ENCODE results near the gene ALKBH5.

Gene ALKBH5

DNA sequence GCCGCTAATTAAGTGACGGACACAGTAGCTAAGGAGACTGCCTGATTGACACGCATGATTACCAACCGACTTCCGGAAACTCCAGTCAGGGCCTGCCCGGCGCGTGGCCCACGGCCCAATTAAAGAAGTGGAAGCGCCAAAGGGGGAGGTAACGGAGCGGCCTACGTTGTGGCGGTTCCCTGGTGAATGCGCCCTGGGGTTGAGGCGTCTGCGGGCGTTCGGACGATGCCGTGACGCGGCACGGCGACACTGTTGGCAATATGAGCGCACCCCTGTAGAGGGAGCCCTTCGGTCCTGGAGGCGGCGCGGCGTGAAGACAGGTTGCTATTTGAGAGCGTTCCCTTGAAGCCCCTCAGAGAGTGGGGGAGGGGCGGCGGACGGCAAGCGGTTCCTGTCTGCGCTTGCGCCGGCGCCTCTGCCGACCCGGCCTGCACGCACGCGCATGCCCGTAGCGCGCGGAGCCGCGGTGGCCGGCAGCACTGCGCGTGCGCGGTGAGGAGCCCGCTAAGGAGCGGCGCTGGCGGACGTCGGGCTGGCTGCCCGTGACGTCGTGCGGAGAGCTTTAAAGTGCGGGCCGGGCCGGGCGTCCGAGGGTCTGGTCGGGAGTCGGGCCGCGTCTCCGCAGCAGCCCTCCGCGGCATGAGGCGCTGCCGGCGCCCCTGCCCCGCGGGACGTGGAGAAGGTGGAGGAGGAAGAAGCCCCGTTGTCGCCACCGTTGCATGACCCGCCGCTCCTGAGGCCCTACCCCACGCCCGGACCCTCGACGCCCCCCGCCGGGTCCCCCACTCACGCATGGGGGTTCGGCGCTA lies at the start of gene ALKBH5:
ALKBH5 (plus strand) TSS at position 495 of the 809 bp plus-strand sequence. CDS start 416 bp downstream, outside the sequence.
- peak; percentile 95 to 97 for DNase-seq

DNA sequence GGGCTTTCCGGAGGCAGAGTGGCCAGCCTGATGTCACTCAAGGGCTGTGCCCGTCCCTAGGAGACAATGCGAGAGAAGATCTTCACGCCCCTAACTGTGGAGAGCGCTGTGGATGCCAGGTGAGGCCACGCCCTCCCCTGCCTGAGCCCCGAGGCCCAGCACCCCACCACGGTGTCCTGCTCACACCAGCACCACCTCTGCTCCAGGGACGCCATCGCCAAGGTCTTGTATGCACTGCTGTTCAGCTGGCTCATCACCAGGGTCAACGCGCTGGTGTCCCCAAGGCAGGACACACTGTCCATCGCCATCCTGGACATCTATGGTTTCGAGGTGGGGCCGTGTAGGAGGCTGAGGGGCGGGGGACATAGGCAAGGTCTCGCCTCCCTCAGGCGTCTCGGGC lies 47.3 kb upstream of the ALKBH5 start:
- DNase-seq, result no peak

DNA sequence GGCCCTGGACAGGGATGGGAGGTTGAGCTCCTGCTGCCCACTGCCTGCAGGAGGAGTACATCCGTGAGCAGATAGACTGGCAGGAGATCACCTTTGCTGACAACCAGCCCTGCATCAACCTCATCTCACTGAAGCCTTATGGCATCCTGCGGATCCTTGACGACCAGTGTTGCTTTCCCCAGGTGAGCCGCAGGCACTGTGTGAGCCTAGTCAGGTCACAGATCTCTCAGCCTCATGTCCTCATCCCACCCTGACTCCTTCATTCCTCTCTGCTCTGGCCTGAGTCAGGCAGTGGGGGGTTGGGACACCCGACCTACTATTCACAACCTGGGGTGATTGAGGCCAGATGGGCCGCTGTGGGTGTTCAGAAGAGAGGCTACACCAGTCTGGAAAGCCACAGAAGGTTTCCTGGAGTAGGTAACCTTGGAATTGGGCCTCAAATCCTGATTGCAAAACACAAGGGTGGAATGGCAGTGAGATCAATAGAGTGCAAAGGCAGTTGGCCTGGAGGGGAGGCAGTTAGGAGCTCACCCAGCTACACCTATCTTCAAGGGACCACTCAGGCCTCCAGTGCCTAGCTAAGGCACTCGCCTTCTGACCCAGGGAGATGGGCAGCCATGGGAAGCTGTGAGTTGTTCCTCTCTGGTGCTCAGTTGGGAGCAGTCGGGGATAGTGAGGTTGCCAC lies 45.4 kb upstream of the ALKBH5 start:
- DNase-seq, result no peak

DNA sequence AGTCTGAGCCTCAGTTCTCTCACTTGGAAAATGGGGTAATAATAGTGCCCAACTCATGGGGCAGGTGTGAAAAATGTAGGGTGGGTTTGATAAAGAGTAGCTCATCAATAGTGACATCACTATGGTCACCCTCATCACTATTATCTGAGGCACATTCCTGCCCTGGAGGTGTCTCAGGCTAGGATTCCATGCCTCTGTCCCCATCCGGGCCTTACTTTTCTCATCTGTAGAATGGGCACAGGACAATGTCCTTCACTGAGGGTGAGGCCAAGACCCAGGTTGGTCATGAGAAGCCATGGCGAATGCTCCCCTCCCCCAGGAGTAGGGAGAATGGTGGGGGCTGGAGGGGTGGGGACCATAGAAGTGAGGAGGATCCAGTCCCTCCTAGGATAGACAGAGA lies 44.5 kb upstream of the ALKBH5 start:
- DNase-seq, result no peak

DNA sequence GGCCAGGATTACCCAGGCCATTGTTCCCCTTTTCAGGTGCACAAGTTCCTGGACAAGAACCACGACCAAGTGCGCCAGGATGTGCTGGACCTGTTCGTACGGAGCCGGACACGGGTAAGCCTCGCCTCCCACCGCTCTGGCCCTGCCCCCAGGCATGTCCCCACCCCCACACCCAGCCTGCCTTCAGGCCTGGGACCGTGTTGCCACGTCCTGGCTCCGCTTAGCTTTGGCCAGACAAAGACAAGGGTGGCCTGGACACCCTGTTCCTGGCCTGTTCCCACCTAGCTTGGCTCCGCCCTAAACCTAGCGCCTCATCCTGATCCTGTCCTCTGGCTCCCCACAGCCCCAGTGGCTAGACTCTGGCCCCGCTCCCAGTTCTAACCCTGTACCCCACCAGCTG lies 44.1 kb upstream of the ALKBH5 start:
- no peak for DNase-seq

DNA sequence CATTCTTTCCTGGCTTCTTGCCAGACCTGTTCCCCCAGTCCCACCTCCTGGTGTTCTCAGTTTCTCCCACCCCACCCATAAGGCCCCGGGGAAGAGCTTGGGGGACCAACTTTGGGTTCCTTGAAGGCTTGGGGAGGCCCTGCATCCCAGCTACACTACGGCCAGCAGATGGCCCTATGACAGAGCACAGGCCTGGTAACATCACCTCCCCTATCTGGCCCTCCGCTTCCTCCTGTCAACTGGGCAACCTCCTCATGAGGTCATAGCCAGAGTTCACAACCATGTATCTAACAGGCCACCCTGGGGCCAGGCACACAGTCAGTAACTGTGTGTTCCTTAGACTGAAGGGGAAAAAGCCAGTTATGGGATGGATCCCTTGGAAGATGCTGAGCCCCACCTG lies 43.7 kb upstream of the ALKBH5 start:
- DNase-seq, result no peak

DNA sequence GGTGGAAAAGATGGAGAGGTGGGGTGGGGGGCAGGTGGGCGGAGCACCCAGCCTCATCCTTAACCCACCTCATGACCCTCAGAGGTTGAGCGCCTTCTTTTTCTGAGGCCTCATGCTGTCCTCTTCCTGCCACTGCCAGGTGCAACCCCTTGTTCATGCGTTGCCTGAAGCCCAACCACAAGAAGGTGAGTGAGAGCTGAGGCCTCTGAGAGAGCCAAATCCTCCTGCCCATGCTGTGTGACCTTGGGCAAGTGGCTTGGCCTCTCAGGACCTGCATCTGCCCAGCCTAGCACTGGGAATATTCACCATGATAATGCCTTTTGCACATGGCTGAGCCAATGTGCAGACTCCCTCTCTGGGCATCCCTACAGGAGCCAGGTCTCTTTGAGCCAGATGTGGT lies 43.0 kb upstream of the ALKBH5 start:
- no peak for DNase-seq

DNA sequence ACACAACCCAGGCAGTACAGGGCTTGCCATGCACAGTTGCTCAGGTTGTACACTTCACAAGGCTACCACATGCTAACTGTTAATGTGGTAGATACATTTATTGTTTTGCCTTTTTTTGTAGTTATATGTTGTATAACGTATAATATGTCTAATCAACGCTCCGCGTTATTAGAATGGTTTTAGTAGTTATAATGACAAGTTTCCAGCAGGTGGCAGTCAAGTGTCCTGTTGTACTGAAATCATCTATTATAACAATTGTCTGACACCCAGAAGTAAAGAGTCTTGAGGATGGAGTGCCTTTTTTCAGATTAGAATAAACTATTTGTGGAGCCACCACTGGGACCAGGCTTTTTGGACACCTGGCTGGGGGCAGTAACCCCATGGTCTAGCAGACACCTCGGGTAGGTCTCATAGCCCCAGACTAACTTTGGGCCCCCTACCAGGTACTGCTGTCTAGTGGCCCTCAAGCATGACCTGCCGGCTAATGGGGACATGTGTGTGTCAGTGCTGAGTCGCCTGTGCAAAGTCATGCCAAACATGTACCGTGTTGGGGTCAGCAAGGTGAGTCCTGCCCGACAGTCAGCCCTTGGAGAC lies 42.3 kb upstream of the ALKBH5 start:
- peak; percentile 13 to 29 for DNase-seq

DNA sequence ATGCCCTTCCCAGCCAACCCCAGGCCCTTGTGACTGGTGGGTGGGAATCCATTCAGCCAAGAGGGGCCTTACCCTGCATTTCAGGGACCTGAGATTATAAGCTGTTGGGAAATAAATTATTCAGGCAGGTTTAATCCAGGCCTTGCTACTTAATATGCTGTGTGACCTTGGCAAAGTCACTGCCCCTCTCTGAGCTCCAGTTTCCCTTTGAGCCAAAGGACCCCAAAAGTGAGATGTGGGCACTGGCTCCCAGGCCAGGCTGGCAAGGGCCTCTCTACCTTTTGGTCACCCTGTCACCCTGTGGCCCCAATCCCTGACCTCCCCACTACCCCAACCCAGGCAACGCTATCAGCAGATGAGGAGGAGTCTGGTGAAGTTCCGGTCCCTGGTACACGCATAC lies 41.2 kb upstream of the ALKBH5 start:
- no peak for DNase-seq

DNA sequence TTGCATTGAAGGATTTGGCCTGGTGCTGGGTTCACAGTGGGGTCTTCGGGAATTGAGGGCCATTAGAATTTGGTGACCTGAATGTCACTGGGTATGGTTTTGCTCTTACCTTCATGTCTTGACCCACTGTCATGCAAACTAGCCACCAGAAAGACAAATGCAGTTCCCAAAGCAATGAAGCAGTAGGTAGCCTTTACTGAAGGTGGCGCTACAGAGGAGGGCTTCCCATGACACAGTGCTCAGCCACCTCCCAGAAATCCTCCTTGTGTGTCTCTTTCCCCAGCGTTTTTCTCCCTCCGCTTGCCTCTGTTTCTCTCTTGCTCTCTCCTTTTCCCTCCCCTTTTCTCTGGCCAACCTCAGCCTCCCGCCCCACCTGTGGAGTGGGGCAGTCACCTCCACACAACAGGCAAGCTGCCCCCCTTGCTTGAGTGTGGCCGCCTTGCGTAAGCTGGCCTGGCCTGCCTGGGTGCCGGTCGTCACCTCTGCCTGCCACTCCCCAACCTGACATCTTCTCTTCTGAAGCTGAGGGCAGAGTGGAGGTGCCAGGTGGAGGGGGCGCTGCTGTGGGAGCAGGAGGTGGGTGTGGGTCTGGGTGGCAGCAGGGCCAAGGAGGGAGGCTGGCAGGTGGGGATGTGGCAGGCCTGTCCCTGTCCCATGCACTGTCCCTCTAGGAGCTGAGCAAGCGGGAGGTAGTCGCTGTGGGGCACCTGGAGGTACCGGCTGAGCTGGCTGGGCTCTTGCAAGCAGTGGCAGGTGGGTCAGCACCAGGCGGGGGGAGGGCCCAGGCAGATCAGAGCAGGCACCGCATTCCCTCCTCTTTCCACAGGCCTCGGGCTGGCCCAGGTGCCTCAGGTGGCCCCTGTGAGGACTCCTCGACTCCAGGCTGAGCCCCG lies 40.3 kb upstream of the ALKBH5 start:
- DNase-seq, result no peak

DNA sequence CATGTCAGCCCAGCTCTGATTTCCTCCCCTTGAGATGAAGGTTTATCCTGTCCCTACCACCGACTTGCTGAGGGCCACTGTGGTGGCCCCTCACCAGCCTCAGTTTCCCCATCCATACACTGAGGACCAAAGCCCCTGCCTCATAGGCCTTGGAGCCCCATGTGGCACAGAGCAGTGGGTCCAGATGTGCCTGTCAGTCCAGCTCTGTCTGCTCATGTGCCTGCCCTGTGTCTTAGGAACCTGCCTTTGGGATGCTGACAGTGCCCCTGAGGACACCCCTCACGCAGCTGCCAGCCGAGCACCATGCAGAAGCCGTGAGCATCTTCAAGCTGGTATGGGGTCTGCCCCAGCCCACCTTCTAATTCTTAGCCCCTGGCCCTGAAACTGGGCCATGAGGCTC lies 39.4 kb upstream of the ALKBH5 start:
- no peak for DNase-seq

DNA sequence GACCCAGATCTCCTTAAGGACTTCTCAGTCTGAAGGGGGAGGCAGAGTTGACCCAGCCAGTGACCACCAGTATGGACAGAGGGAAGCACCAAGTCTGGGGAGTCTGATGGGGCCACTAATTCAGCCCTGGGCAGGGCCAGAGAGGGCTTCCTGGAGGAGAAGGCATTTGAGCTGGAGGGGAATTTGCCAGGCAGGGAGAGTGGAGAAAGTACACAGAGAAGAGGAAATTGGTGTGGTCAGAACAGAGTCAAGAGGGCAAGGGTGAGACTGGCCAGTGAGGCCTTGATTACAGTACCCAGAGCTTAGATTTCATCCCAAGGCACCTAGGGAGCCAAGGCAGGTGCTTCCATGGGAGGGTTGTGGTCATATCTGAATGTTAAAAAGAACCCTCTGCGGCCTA lies 38.8 kb upstream of the ALKBH5 start:
- no peak for DNase-seq

DNA sequence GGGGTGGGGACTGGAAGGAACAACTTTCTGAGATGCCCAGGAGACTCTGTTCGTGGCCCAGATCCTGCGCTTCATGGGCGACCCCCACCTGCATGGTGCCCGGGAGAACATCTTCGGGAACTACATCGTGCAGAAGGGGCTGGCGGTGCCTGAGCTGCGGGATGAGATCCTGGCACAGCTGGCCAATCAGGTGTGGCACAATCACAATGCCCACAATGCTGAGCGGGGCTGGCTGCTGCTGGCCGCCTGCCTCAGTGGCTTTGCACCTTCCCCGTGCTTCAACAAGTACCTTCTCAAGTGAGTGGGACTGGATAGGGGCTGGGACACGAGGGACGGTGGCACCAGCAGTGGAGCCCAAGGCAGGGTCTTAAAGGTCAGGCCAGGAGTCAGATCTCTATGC lies 37.8 kb upstream of the ALKBH5 start:
- no peak for DNase-seq

DNA sequence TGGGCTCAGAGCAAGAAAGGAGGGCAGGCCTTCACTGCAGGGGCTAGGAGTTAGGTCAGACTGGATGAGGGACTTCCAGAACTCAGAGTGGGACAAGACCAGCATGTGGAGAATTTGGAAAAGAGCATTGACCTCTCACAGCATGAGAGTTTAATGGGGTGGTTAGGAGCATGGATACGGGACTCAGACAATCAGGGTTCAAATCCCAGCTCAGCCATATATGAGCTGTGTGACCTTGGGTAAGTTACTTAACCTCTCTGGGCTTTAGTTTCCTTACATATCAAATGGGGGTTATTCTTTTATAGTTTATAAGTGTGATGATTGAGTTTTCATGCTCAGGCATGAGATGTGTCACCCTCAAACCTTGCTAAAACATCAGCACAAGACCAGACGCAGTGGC lies 37.4 kb upstream of the ALKBH5 start:
- DNase-seq, result no peak

DNA sequence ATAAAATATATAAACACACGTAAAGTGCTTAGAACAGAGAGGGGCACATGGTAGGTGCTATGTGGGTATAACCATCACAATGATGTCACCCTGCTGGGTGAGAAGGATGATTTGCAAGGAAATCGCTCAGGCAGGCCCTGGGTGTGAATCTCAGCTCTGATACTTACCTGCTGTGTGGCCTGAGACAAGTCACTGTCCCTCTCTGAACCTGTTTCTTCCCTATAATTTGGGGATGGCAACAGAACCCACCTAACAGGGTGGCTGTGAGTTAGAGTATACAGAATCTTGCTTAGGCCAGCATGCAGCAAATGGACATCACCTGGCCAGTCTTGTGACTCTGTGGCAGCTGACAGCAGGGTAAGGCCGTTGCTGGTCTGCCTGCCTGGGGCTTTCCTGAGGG lies 36.6 kb upstream of the ALKBH5 start:
- DNase-seq, result no peak

DNA sequence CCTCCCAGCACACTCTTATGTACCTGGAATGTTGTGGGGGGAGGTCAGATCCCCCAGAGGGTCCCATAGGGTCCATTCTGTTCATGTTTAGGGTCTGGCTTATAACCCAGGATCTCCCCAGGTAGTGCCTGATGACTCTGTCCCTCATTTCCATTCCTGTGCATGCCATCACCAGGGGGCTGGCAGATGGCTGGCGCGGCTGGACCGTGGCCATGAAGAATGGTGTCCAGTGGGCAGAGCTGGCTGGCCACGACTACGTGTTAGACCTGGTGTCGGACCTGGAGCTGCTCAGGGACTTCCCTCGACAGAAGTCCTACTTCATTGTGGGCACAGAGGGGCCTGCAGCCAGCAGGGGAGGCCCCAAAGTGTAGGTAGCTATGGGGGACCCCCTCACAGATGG lies 35.0 kb upstream of the ALKBH5 start:
- DNase-seq, result no peak

DNA sequence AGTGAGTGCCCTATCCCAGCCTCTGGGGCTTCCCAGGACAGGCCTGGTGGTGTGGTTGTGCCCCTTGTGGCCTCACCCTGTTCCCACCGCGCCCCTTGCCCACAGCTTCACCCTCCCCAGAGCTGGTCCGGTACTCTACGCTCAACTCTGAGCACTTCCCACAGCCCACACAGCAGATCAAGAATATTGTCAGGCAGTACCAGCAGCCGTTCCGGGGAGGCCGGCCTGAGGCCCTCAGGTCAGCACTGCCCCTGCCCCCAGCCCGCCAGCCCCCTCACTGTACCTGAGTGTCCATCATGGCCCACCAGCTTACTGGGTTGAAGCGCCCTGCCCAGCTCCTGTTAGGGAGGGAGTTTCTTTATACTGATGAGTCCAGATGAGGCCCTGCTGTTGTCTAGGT lies 32.3 kb upstream of the ALKBH5 start:
- no peak for DNase-seq

DNA sequence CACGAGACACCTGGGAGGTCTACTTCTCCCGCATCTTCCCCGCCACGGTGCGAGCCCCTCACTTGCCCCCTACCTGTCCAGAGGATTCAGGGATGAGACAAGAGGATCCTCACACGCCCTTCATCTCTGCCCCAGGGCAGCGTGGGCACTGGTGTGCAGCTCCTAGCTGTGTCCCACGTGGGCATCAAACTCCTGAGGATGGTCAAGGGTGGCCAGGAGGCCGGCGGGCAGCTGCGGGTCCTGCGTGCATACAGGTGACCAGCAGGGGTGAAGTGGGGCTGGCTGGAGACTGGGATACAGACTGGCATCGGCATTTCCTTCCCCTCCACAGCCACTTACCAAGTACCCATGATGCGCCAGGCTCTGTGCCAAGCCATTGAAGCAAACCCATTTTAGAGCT lies 28.4 kb upstream of the ALKBH5 start:
- DNase-seq, result no peak

DNA sequence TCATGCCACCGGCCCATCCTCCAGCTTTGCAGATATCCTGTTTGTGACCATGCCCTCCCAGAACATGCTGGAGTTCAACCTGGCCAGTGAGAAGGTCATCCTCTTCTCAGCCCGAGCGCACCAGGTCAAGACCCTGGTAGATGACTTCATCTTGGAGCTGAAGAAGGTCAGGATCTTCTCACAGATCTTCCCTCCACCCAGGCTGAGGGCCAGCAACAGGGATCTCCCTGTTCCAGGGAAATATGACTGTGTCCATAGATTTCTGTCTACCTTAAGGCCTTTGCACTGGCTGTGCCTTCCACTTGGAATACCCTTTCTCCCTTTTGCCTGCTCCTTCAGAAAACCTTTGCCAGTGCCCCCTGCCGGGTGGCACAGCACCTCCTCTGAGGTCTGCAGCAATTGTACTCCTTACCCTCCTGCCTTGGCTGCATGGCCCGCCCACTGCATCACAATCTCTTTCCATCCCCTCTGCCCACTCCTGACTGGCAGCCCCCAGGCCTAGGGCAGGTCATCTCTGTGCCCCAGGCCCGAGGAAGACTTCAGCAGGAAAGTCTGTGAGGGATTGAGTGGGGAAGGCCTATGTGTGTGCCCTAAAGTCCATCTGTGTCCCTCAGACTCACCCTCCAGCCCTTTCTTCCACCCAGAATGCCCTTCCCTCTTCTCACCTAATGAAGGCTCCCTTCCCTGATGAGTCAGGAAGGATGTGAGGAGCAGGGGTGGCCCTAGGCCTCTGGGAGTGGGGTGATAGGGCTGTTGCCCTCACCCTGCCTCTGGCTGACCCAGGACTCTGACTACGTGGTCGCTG lies 27.3 kb upstream of the ALKBH5 start:
- DNase-seq, result no peak

DNA sequence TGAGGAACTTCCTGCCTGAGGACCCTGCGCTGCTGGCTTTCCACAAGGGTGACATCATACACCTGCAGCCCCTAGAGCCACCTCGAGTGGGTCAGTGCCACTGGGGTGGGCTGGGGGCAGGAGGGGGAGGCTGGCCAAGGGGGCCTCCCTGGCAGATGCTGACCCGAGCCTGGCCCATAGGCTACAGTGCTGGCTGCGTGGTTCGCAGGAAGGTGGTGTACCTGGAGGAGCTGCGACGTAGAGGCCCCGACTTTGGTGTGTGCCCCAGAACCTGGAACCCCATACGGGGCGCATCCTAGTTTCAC lies 26.7 kb upstream of the ALKBH5 start:
- no peak for DNase-seq

DNA sequence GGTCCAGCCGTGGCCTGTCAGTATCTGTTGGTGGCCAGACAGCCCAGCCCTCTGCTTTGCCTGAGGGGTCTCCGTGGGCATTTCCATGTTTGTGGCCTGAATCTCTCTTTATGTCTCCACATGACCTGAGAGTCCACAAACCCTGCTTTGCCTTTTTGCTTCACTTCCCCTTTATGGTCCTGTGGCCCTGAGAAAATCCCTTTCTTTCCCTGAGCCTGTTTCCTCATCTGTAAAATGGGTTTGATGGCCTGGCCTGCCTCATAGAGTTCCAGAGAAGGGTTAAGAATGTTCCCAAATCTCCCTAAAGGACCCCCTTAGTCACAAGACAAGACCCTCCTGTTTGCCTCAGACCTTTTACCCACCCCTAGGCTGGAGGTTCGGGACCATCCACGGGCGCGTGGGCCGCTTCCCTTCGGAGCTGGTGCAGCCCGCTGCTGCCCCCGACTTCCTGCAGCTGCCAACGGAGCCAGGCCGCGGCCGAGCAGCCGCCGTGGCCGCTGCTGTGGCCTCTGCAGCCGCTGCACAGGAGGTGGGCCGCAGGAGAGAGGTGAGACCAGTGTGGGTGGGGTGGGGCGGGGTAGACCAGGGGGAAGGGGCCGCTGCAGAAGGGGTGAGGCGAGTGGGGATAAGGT lies 26.2 kb upstream of the ALKBH5 start:
- no peak for DNase-seq

DNA sequence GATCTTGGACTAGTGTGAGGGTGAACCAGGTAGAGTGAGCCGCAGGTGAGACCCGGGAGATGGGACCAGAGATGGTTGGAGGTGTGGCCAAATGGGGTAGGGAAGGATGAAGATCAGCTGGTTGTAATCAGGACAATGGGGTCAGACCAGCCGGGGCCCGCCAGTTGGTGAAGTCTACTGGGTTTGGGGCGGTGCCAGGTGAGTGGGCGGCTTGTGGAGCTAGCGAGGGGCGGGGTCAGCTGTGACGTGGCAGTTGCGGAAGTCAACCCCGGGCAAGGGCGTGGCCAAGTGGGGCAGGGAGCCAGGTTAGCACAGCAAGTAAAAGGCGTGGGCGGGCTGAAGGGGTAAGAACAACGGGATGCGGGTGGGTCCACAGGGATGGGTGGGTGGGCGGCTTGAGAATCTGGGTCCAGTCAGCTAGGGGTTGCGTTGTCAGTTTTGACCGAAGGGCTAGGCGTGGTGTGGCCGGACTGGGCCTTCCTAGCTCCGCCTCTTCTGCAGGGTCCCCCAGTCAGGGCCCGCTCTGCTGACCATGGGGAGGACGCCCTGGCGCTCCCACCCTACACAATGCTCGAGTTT lies 25.5 kb upstream of the ALKBH5 start:
- peak; percentile 53 to 55 for DNase-seq
